Breast epithelium (tissue), 4 donors: ENCODE measurements around the gene FRY. TPM values are rescaled to one million over a fixed set of nuclear protein-coding genes. Genes with fewer than 3 reads are reported as not detected.

ENCODE experiments used
- DNase-seq, 2 donors: peaks; one replicate each; pipeline ENCODE4 v3.0.0-alpha.2; 2019; ENCODE audit warnings: low spot score in 2 of 2
- H3K27ac ChIP-seq, 2 donors: fragments of 200-600 bp; sonication (generic) in 1 of 2; one replicate each; pipeline ENCODE4 v1.5.1; 2016 to 2019; ENCODE audit warnings: mild to moderate bottlenecking in 1 of 2
- H3K27me3 ChIP-seq, 2 donors: fragments of 200-600 bp; sonication (generic) in 1 of 2; one replicate each; pipeline versions ENCODE4 v1.5.1 to v1.6.0; 2017 to 2019; ENCODE audit warnings: control low read depth in 1 of 2, mild to moderate bottlenecking in 1 of 2
- H3K36me3 ChIP-seq: fragments of 200-600 bp; one replicate; pipeline ENCODE4 v1.5.1; 2019
- H3K4me1 ChIP-seq, 2 donors: fragments of 200-600 bp; sonication (generic); one replicate each; pipeline ENCODE4 v1.5.1; 2016 to 2019; ENCODE audit warnings: control low read depth in 1 of 2
- H3K4me3 ChIP-seq, 3 donors: fragments of 200-600 bp; sonication (generic); 1 replicate in 2 of 3; 2 replicates in 1 of 3; pipeline ENCODE4 v1.5.1; 2016 to 2019; ENCODE audit warnings: mild to moderate bottlenecking in 3 of 3, moderate library complexity in 2 of 3
- H3K9me3 ChIP-seq, 2 donors: fragments of 200-600 bp; sonication (generic) in 1 of 2; one replicate each; pipeline ENCODE4 v1.5.1; 2016 to 2019; ENCODE audit warnings: control low read depth in 1 of 2
- CTCF ChIP-seq, 3 donors: fragments of 450-650 bp; IDR thresholded peaks; one replicate each; pipeline ENCODE4 v1.5.1; 2016 to 2017; ENCODE audit warnings: antibody characterized with exemption in 3 of 3, mild to moderate bottlenecking in 3 of 3, moderate library complexity in 3 of 3
- POLR2A ChIP-seq: fragments of 450-650 bp; IDR thresholded peaks from one replicate; pipeline ENCODE4 v1.6.1; 2016; ENCODE audit warnings: antibody characterized with exemption, mild to moderate bottlenecking, moderate library complexity
- POLR2AphosphoS5 ChIP-seq, 3 donors: sonication (generic); formaldehyde crosslinking; IDR thresholded peaks; one replicate each; pipeline ENCODE4 v1.6.1; 2017; ENCODE audit warnings: antibody characterized with exemption in 3 of 3
- intact Hi-C: fragments of 100-400 bp; cut with DNase I; formaldehyde crosslinking; loops from one replicate; pipeline ENCODE4 v1.15.1; 2023; ENCODE audit warnings: low total_unique reads
- total RNA-seq, 3 donors: library from RNA; depleted of rRNA; stranded (reverse); fragments of >200 nt; gene quantifications; one replicate each; pipeline ENCODE4 v1.1.0, GENCODE V29; 2016

Gene FRY
- total RNA-seq, 3 donors from 2014 or later, result 41.0 to 52.8 (median 46.4) TPM

GRCh38 chr13:32305646-32306045 lies 274.1 kb downstream of the FRY start:
- no peak overlapping the region for H3K27ac ChIP-seq
- no peaks in the 10 kb centered on the region for H3K9me3 ChIP-seq
- H3K36me3 ChIP-seq, result no peaks in the 10 kb centered on the region
- no peaks in the 10 kb centered on the region for H3K27me3 ChIP-seq
- H3K4me3 ChIP-seq, result no peak overlapping the region
- TF ChIP-seq CTCF (IDR thresholded peaks at IDR 0.05), result no peak
- no peak for TF ChIP-seq POLR2AphosphoS5 (IDR thresholded peaks at IDR 0.05)
- TF ChIP-seq POLR2A, result no peak
- no peak for DNase-seq
- no peaks in the 10 kb centered on the region for H3K4me1 ChIP-seq
- intact Hi-C loops, result no loop called here

GRCh38 chr13:32309312-32310133 lies 277.9 kb downstream of the FRY start:
- DNase-seq, result no peak
- Histone ChIP-seq H3K4me1 (no peaks in the 10 kb centered on the region), H3K27me3 (no peaks in the 10 kb centered on the region), H3K4me3 (peak overlapping the region; percentile 16 to 35 (median 22)), H3K27ac (no peak overlapping the region), H3K9me3 (no peaks in the 10 kb centered on the region), H3K36me3 (no peaks in the 10 kb centered on the region)
- intact Hi-C loops, result no loop called here
- TF ChIP-seq POLR2A, result no peak
- no peak for TF ChIP-seq CTCF (IDR thresholded peaks at IDR 0.05)
- no peak for TF ChIP-seq POLR2AphosphoS5 (IDR thresholded peaks at IDR 0.05)

GRCh38 chr13:32310134-32310706 lies 278.6 kb downstream of the FRY start:
- no peaks in the 10 kb centered on the region for H3K4me1 ChIP-seq
- no peaks in the 10 kb centered on the region for H3K27me3 ChIP-seq
- intact Hi-C loops, result no loop called here
- H3K4me3 ChIP-seq, result peak overlapping the region; percentile 16 to 35 (median 22)
- DNase-seq, result no peak
- no peaks in the 10 kb centered on the region for H3K9me3 ChIP-seq
- H3K27ac ChIP-seq, result no peak overlapping the region
- TF ChIP-seq CTCF (IDR thresholded peaks at IDR 0.05) (peak; percentile 68 to 80 (median 80)), POLR2A (no peak)
- no peaks in the 10 kb centered on the region for H3K36me3 ChIP-seq

GRCh38 chr13:32311188-32311897 lies 279.8 kb downstream of the FRY start:
- no peak for DNase-seq
- Histone ChIP-seq H3K27me3 (no peaks in the 10 kb centered on the region), H3K4me3 (no peak overlapping the region), H3K27ac (no peak overlapping the region), H3K4me1 (no peaks in the 10 kb centered on the region), H3K36me3 (no peaks in the 10 kb centered on the region), H3K9me3 (no peaks in the 10 kb centered on the region)
- no peak for TF ChIP-seq POLR2A
- no peak for TF ChIP-seq POLR2AphosphoS5 (IDR thresholded peaks at IDR 0.05)
- no peak for TF ChIP-seq CTCF (IDR thresholded peaks at IDR 0.05)
- intact Hi-C loops, result no loop called here
